G401.6 (cell line): ENCODE data around the gene CADM1.
"Not testable (repeated sequence)": the region's sequence is repeated elsewhere in the genome, so short reads cannot be mapped to it uniquely, and the experiment has no call there.

ENCODE experiments used
- FAIRE-seq: peaks from 2 replicates; lab custom pipeline; 2012; peaks lifted over from hg19 to GRCh38; lab: Jason Lieb, UNC

CADM1 gene

GRCh38 chr11:115476463-115477286 lies 27.5 kb downstream of the CADM1 start:
- FAIRE-seq = no peak

GRCh38 chr11:115475564-115475963 lies 28.7 kb downstream of the CADM1 start:
- no peak for FAIRE-seq

GRCh38 chr11:115474306-115474705 lies 29.9 kb downstream of the CADM1 start:
- FAIRE-seq = not testable (repeated sequence)

- FAIRE-seq = no peak
Measured at GRCh38 chr11:115473167-115473566, 31.0 kb downstream of the CADM1 start.

- no peak for FAIRE-seq
Measured at GRCh38 chr11:115471367-115471766, 32.8 kb downstream of the CADM1 start.

- no peak for FAIRE-seq
Measured at GRCh38 chr11:115470928-115471327, 33.3 kb downstream of the CADM1 start.

- no peak for FAIRE-seq
Measured at GRCh38 chr11:115469361-115469760, 34.9 kb downstream of the CADM1 start.

- FAIRE-seq = no peak
Measured at GRCh38 chr11:115466122-115466521, 38.1 kb downstream of the CADM1 start.

- FAIRE-seq = no peak
Measured at GRCh38 chr11:115464269-115464668, 39.9 kb downstream of the CADM1 start.

- FAIRE-seq = no peak
Measured at GRCh38 chr11:115463606-115464005, 40.6 kb downstream of the CADM1 start.

- FAIRE-seq = no peak
Measured at GRCh38 chr11:115462757-115463156, 41.5 kb downstream of the CADM1 start.

- no peak for FAIRE-seq
Measured at GRCh38 chr11:115462004-115462541, 42.1 kb downstream of the CADM1 start.

GRCh38 chr11:115460512-115460911 lies 43.7 kb downstream of the CADM1 start:
- no peak for FAIRE-seq

- no peak for FAIRE-seq
Measured at GRCh38 chr11:115459563-115459962, 44.7 kb downstream of the CADM1 start.

- FAIRE-seq = no peak
Measured at GRCh38 chr11:115458877-115459276, 45.3 kb downstream of the CADM1 start.

- no peak for FAIRE-seq
Measured at GRCh38 chr11:115456019-115456418, 48.2 kb downstream of the CADM1 start.

GRCh38 chr11:115455613-115456012 lies 48.6 kb downstream of the CADM1 start:
- FAIRE-seq = no peak

- no peak for FAIRE-seq
Measured at GRCh38 chr11:115454525-115454924, 49.7 kb downstream of the CADM1 start.

GRCh38 chr11:115453693-115454490 lies 50.3 kb downstream of the CADM1 start:
- FAIRE-seq = no peak

- no peak for FAIRE-seq
Measured at GRCh38 chr11:115452241-115452640, 52.0 kb downstream of the CADM1 start.

GRCh38 chr11:115450519-115450918 lies 53.7 kb downstream of the CADM1 start:
- no peak for FAIRE-seq

- no peak for FAIRE-seq
Measured at GRCh38 chr11:115447273-115447864, 56.8 kb downstream of the CADM1 start.

GRCh38 chr11:115446214-115446613 lies 58.0 kb downstream of the CADM1 start:
- FAIRE-seq = no peak
